ENCODE measurements around the gene KRTAP5-5.

Gene KRTAP5-5

GRCh38 chr11:1632053-1632714 lies 2.6 kb downstream of the KRTAP5-5 start:
- no peak for TF ChIP-seq CTCF (IDR thresholded peaks at IDR 0.05; ENCODE audit: low read depth, low read length, missing control alignments)
- DNase-seq (ENCODE audit: low read depth): no peak
- no peak overlapping the region for H3K4me3 ChIP-seq (ENCODE audit: low read depth, low read length)

GRCh38 chr11:1633864-1634263 lies 4.3 kb downstream of the KRTAP5-5 start:
- no peak for DNase-seq (ENCODE audit: low read depth)
- TF ChIP-seq CTCF (IDR thresholded peaks at IDR 0.05; ENCODE audit: low read depth, low read length, missing control alignments): no peak
- no peak overlapping the region for H3K4me3 ChIP-seq (ENCODE audit: low read depth, low read length)

GRCh38 chr11:1636291-1636950 lies 6.8 kb downstream of the KRTAP5-5 start:
- no peak for TF ChIP-seq CTCF (IDR thresholded peaks at IDR 0.05; ENCODE audit: low read depth, low read length, missing control alignments)

GRCh38 chr11:1637628-1638027 lies 8.1 kb downstream of the KRTAP5-5 start:
- DNase-seq (ENCODE audit: low read depth): no peak
- TF ChIP-seq CTCF (IDR thresholded peaks at IDR 0.05; ENCODE audit: low read depth, low read length, missing control alignments): no peak

More at GRCh38 chr11:1636291-1636950, 6.8 kb downstream of the KRTAP5-5 start:
- no peak overlapping the region for H3K4me3 ChIP-seq (ENCODE audit: low read depth, low read length)
- DNase-seq (ENCODE audit: low read depth): no peak

GRCh38 chr11:1638344-1638743 lies 8.8 kb downstream of the KRTAP5-5 start:
- no peak for TF ChIP-seq CTCF (IDR thresholded peaks at IDR 0.05; ENCODE audit: low read depth, low read length, missing control alignments)
- H3K4me3 ChIP-seq (ENCODE audit: low read depth, low read length): no peak overlapping the region
- no peak for DNase-seq (ENCODE audit: low read depth)

More at GRCh38 chr11:1637628-1638027, 8.1 kb downstream of the KRTAP5-5 start:
- no peak overlapping the region for H3K4me3 ChIP-seq (ENCODE audit: low read depth, low read length)

- TF ChIP-seq CTCF (IDR thresholded peaks at IDR 0.05; ENCODE audit: low read depth, low read length, missing control alignments): no peak
- no peak overlapping the region for H3K4me3 ChIP-seq (ENCODE audit: low read depth, low read length)
- no peak for DNase-seq (ENCODE audit: low read depth)
These were observed 9.6 kb downstream of the KRTAP5-5 start for GRCh38 chr11:1639102-1639620.
